Ishikawa (cell line): ENCODE measurements around the gene KLHDC7A.
A peak's percentile ranks its signal among the peaks of the same experiment; 100 is the strongest.

ENCODE experiments used
- CEBPB ChIP-seq: IDR thresholded peaks from 2 replicates; pipeline ENCODE4 v1.6.1; 2012
- CREB1 ChIP-seq: IDR thresholded peaks from 2 replicates; pipeline ENCODE4 v1.6.1; 2012; ENCODE audit warnings: low read depth
- EP300 ChIP-seq: IDR thresholded peaks from 2 replicates; pipeline ENCODE4 v1.6.1; 2012; ENCODE audit warnings: borderline replicate concordance
- FOXM1 ChIP-seq: IDR thresholded peaks from 2 replicates; pipeline ENCODE4 v1.6.1; 2012; ENCODE audit warnings: low read depth, borderline replicate concordance
- MAX ChIP-seq: IDR thresholded peaks from 2 replicates; pipeline ENCODE4 v1.6.1; 2012
- NFIC ChIP-seq: IDR thresholded peaks from 2 replicates; pipeline ENCODE4 v1.6.1; 2012
- RAD21 ChIP-seq: IDR thresholded peaks from 2 replicates; pipeline ENCODE4 v1.6.1; 2012; ENCODE audit warnings: low read depth
- REST ChIP-seq: IDR thresholded peaks from 2 replicates; pipeline ENCODE4 v1.6.1; 2012; ENCODE audit warnings: low read depth, mild to moderate bottlenecking
- TAF1 ChIP-seq: IDR thresholded peaks from 2 replicates; pipeline ENCODE4 v1.6.1; 2012; ENCODE audit warnings: low read depth, mild to moderate bottlenecking
- TCF12 ChIP-seq: IDR thresholded peaks from 2 replicates; pipeline ENCODE4 v1.6.1; 2012; ENCODE audit warnings: low read depth
- TEAD4 ChIP-seq: IDR thresholded peaks from 2 replicates; pipeline ENCODE4 v1.6.1; 2012
- USF1 ChIP-seq: IDR thresholded peaks from 2 replicates; pipeline ENCODE4 v1.6.1; 2012
- YY1 ChIP-seq: IDR thresholded peaks from 2 replicates; pipeline ENCODE4 v1.6.1; 2012; ENCODE audit warnings: low read depth
- ZBTB7A ChIP-seq: IDR thresholded peaks from 2 replicates; pipeline ENCODE4 v1.6.1; 2012; ENCODE audit warnings: low read depth

Gene KLHDC7A

GRCh38 chr1:18444563-18444962, 36.2 kb upstream of the KLHDC7A start:
- TF ChIP-seq REST: no peak
- TF ChIP-seq USF1: no peak
- TF ChIP-seq MAX: no peak
- no peak for TF ChIP-seq EP300
- TF ChIP-seq TEAD4: no peak
- TF ChIP-seq CREB1: no peak
- TF ChIP-seq TCF12: no peak
- TF ChIP-seq FOXM1: no peak

- TF ChIP-seq TEAD4 (no peak), ZBTB7A (no peak), REST (no peak), TCF12 (no peak), NFIC (no peak), RAD21 (no peak), FOXM1 (no peak), CEBPB (no peak), MAX (no peak), YY1 (no peak), TAF1 (no peak), USF1 (no peak), EP300 (no peak)
Observed at GRCh38 chr1:18446751-18447150, 34.0 kb upstream of the KLHDC7A start.

GRCh38 chr1:18447509-18448220, 33.1 kb upstream of the KLHDC7A start:
- TF ChIP-seq ZBTB7A: no peak
- TF ChIP-seq NFIC: no peak
- TF ChIP-seq EP300: no peak
- no peak for TF ChIP-seq TCF12
- TF ChIP-seq USF1: no peak
- TF ChIP-seq FOXM1: no peak
- no peak for TF ChIP-seq RAD21
- TF ChIP-seq MAX: no peak

- TF ChIP-seq NFIC (no peak), TEAD4 (no peak), RAD21 (no peak), CREB1 (no peak), USF1 (no peak), CEBPB (no peak), MAX (no peak), YY1 (no peak), FOXM1 (no peak), EP300 (no peak)
Observed at GRCh38 chr1:18448889-18449288, 31.8 kb upstream of the KLHDC7A start.

GRCh38 chr1:18452550-18452949, 28.2 kb upstream of the KLHDC7A start:
- TF ChIP-seq REST (no peak), TAF1 (no peak), USF1 (peak; percentile 99)
